ENCODE measurements around the gene AHDC1.
A peak's percentile ranks its signal among the peaks of the same experiment; 100 is the strongest.
"Not testable (repeated sequence)": the region's sequence is repeated elsewhere in the genome, so short reads cannot be mapped to it uniquely, and the experiment has no call there.

AHDC1 gene

GRCh38 chr1:27559466-27560030 lies 44.4 kb downstream of the AHDC1 start:
- peak overlapping the region in 10 of 21 experiments; percentile 57 to 79 (median 70) for H3K27ac ChIP-seq
- H3K4me3 ChIP-seq: no peak overlapping the region

DNA sequence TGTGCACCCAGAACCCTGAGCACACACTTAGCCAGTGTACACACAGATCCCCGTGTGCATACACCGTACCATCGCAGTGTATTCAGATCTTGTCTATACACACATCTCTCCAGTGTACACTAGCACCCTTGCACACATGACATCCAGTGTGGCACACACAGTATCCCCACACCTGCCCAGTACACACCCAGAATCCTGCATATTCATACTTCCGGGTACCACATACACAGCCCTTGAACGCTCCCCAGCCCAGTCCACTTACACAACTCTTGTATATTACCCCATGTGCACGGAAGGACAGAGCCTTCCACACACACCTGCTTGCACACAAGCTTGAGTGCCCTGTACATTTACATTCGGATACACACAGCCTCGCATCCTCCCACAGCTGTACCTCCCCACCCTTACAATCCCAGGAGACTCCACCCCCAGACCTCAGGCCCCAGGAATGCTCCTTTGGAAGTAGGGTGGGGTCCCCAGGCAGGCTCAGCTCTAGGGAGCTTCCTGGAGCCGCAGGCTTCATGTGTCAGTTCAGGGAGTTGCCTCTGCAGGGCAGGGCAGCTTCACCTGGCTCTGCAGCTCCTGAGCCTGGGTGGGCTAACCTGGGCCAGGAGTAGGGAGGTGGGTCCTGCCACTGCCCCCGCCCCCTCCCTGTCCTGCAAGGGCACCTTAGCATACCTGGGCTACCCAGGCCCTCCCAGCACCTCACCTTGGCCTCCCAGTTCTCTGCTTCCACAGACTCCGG lies 46.2 kb downstream of the AHDC1 start:
- H3K4me3 ChIP-seq: no peak overlapping the region
- peak overlapping the region in 18 of 21 experiments; percentile 45 to 82 (median 70) for H3K27ac ChIP-seq

DNA sequence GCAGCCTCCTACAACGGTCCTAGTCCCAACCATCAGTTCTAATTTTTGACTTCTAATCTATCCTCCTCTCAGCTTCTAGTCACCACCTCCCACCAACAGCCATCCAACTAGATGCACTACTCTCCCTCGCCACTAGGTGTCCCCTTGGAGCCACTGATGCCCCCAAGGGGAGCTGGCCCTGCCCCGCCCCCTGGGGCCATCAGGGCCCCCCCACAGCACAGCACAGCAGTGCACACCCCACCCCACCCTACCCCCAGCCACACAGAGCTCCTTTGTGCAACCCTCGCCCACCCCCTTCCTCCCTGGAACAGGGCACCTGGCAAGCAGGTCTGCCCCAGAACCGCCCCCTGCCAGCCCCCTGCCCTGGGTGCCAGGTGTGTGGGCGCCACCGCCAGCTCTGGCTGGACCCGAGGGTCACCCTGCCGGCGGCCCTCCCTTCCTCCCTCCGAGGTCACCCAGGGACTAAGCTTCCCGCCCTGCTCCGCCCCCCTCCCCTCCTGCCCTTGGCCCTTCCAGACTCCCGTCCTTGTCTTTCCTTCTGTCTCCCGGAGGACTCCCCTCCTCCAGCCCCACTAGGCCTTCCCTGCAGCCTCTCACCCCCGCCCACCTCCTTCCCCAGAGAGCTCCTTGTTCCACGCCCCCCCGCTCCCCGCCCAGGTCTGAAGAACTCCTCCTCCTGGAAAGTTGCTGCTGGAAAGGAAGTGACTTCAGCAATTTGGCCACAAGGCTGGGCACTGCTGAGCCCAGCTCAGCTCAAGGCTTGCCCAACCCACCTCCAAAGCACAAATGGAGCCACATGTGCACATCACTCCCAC lies 47.0 kb downstream of the AHDC1 start:
- Histone ChIP-seq H3K4me3 (peak overlapping the region in 3 of 7 experiments; percentile 1 to 11 (median 1)), H3K27ac (peak overlapping the region in 20 of 21 experiments; percentile 37 to 82 (median 72))

- H3K4me3 ChIP-seq: no peak overlapping the region
- peak overlapping the region in 18 of 21 experiments; percentile 15 to 85 (median 73) for H3K27ac ChIP-seq
These were observed 47.5 kb downstream of the AHDC1 start for GRCh38 chr1:27556435-27556780.

GRCh38 chr1:27555700-27556424 lies 48.1 kb downstream of the AHDC1 start:
- Histone ChIP-seq H3K27ac (peak overlapping the region in 19 of 21 experiments; percentile 12 to 85 (median 72)), H3K4me3 (no peak overlapping the region)

GRCh38 chr1:27554759-27555699 lies 48.9 kb downstream of the AHDC1 start:
- Histone ChIP-seq H3K27ac (peak overlapping the region in 18 of 21 experiments; percentile 12 to 85 (median 73)), H3K4me3 (no peak overlapping the region)

GRCh38 chr1:27554293-27554692 lies 49.7 kb downstream of the AHDC1 start:
- Histone ChIP-seq H3K27ac (peak overlapping the region in 14 of 21 experiments; percentile 1 to 82 (median 66)), H3K4me3 (no peak overlapping the region)

DNA sequence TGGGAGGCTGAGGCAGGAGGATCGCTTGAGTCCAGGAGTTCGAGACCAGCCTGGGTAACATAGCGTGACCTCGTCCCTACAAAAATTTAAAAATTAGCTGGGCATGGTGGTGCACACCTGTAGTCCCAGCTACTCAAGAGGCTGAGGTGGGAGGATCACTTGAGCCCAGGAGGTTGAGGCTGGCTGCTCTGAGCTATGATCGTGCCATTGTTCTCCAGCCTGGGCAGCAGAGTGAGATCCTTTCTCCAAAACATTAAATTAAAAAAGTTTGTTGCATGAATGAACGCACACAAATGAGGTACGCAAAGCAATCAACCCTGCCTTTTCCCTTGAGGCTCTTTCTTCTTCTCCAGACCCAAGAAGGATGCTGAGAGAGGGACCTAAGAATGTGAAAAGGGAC lies 50.1 kb downstream of the AHDC1 start:
- H3K4me3 ChIP-seq: not testable (repeated sequence)
- H3K27ac ChIP-seq: peak overlapping the region in 4 of 21 experiments; percentile 38 to 72 (median 50)

GRCh38 chr1:27552911-27553420 lies 51.0 kb downstream of the AHDC1 start:
- Histone ChIP-seq H3K27ac (peak overlapping the region in 3 of 21 experiments; percentile 35 to 49 (median 38)), H3K4me3 (no peak overlapping the region)

DNA sequence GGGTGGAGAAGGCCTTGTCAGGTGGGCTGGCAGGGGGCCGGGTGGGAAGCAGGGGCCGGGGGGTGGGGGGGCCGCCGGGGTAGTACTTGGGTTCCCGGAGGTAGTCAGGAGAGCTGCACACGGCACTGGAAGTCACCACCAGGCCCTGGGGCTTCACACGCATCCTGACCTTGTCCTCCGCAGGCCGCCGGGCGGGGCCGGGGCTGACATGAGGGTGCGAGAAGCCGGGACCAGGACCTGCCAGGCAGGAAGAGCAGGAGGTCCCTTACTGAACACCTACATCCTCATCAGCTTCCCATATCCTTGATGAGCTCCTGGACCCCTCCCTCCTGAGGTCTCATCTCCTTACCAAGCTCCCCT lies 52.0 kb downstream of the AHDC1 start:
- Histone ChIP-seq H3K4me3 (no peak overlapping the region), H3K27ac (no peak overlapping the region)

- H3K27ac ChIP-seq: no peak overlapping the region
- H3K4me3 ChIP-seq: no peak overlapping the region
These were observed 52.6 kb downstream of the AHDC1 start for GRCh38 chr1:27551170-27551952.

DNA sequence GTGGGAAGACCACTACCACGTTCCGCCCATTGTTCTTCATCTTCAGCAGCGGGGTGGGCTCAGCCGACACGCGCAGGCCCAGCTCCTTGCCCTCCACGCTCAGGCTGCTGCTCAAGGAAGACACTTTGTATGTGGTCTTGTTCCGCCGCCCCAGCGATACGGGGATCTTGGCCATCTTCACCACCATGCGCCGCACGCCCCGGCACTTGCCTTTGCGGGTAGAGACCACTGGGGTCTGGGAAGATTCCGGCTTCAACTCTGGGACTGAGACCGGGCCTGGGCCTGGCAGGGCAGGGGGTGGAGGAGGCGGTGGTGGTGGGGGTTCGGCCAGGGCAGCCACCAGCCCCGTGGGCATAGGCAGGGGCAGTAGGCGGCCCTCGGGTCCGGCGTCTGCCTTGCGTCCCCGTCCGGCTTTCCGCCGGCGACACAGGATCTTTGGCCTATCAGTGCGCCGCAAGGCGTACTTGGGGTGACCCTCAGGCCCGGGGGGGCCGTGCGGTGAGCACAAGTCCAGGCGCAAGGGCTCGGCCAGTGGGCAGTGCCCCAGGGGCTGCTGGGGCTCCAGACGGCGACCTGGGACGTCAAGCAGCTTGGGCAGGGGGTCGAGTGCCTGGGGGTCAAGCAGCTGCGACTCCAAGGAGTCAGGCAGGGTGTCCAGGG lies 53.3 kb downstream of the AHDC1 start:
- no peak overlapping the region for H3K27ac ChIP-seq

GRCh38 chr1:27549807-27550408 lies 54.0 kb downstream of the AHDC1 start:
- Histone ChIP-seq H3K27ac (no peak overlapping the region), H3K4me3 (no peak overlapping the region)

More for the DNA sequence above, 53.3 kb downstream of the AHDC1 start:
- H3K4me3 ChIP-seq: no peak overlapping the region

DNA sequence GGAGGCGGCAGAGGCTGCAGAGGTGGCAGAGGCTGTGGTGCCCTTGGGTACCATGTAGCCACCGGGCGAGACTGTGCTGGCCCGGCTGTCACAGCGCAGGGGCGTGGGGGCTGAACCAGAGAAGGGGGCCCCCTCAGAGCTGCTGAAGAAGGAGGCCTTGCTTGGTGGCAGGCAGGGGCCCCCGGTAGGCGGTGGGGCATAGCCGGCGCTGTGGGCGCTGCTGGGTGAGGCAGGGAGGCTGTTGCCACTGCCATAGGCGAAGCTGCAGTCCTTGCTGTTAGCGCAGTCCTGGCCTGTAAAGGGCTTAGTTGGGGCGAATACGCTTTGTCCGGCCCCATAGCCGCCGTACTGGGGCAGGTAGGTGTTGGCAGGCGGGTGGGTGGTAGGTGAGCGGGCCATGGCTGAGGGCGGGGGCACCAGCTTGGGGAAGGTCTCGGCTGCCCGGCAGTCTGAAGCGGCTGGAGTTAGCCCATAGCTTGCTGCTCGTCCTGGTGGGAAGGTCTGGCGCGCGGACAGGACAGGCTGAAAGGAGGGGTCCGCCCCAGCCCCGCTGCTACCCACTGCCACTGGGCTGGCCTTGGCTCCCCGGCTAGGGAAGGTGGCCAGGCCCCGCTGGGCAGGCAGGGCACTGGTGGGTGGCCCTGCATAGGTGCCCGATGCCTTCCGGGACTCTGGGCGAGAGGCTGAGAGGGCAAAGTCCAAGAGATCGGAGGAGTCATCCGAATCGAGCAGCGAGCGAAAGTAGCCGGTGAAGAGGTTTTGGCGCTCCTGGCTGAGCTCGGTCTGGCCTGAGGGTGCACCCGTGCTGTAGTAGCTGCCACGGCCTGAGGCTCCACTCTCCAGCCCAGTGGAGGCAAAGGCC lies 54.9 kb downstream of the AHDC1 start:
- no peak overlapping the region for H3K4me3 ChIP-seq
- H3K27ac ChIP-seq: no peak overlapping the region

GRCh38 chr1:27548136-27548853 lies 55.6 kb downstream of the AHDC1 start:
- H3K27ac ChIP-seq: peak overlapping the region in 1 of 21 experiments; percentile 88
- no peak overlapping the region for H3K4me3 ChIP-seq
